ENCODE results near the gene CHN1. TPM values are rescaled to one million over a fixed set of nuclear protein-coding genes. Genes with fewer than 3 reads are reported as not detected.

The CHN1 gene
- total and polyA plus RNA-seq, 12 donors, result 6.1 to 26.5 (median 15.7) TPM

GRCh38 chr2:174835797-174836255 lies 169.4 kb downstream of the CHN1 start:
- no peak for TF ChIP-seq CTCF (IDR thresholded peaks at IDR 0.05)

GRCh38 chr2:174833737-174834136 lies 171.4 kb downstream of the CHN1 start:
- peaks cover 0 to 23% (median 16%) of the 10 kb centered on the region in 9 donors for H3K4me1 ChIP-seq
- intact Hi-C loops (cut with DNase I), result no loop called here
- WGBS, 2 donors, result 94 to 100% methylated on average over 3 of the region's 3 CpGs
- H3K36me3 ChIP-seq, result no peaks in the 10 kb centered on the region
- no peak overlapping the region for H3K4me3 ChIP-seq
- DNase-seq (no peak), ATAC-seq (no peak)
- TF ChIP-seq CTCF (IDR thresholded peaks at IDR 0.05), result no peak
- H3K27ac ChIP-seq, result no peak overlapping the region
- peaks cover 0 to 20% (median 0%) of the 10 kb centered on the region in 11 donors for H3K9me3 ChIP-seq
- H3K27me3 ChIP-seq, result no peaks in the 10 kb centered on the region

More at GRCh38 chr2:174835797-174836255, 169.4 kb downstream of the CHN1 start:
- no peak overlapping the region for H3K27ac ChIP-seq
- no peaks in the 10 kb centered on the region for H3K27me3 ChIP-seq
- no peak for DNase-seq
- no peak overlapping the region for H3K4me3 ChIP-seq
- intact Hi-C loops (cut with DNase I), result no loop called here
- ATAC-seq, result no peak
- peaks cover 0 to 20% (median 0%) of the 10 kb centered on the region in 11 donors for H3K9me3 ChIP-seq
- H3K36me3 ChIP-seq, result no peaks in the 10 kb centered on the region
- 81 to 84% methylated on average over 2 of the region's 2 CpGs for WGBS, 2 donors
- peaks cover 0 to 14% (median 9%) of the 10 kb centered on the region in 9 donors for H3K4me1 ChIP-seq

- no peak for ATAC-seq
- Histone ChIP-seq H3K36me3 (no peaks in the 10 kb centered on the region), H3K27me3 (no peaks in the 10 kb centered on the region), H3K27ac (no peak overlapping the region), H3K4me1 (peaks cover 4 to 41% (median 38%) of the 10 kb centered on the region in 9 donors), H3K4me3 (no peak overlapping the region), H3K9me3 (peaks cover 0 to 15% (median 0%) of the 10 kb centered on the region in 11 donors)
- WGBS, 2 donors, result 96 to 97% methylated on average over 6 of the region's 6 CpGs
- TF ChIP-seq CTCF (IDR thresholded peaks at IDR 0.05), result no peak
- DNase-seq, result no peak
- intact Hi-C loops (cut with DNase I), result no loop called here
These were observed 174.6 kb downstream of the CHN1 start for GRCh38 chr2:174830561-174830960.

GRCh38 chr2:174829550-174829949 lies 175.6 kb downstream of the CHN1 start:
- Histone ChIP-seq H3K27me3 (no peaks in the 10 kb centered on the region), H3K9me3 (peaks cover 0 to 15% (median 0%) of the 10 kb centered on the region in 11 donors), H3K4me3 (no peak overlapping the region), H3K27ac (peak overlapping the region in 2 of 10 donors; percentile 6 to 18), H3K4me1 (peaks cover 4 to 51% (median 38%) of the 10 kb centered on the region in 9 donors), H3K36me3 (no peaks in the 10 kb centered on the region)
- WGBS, 2 donors, result 64 to 73% methylated on average over 3 of the region's 3 CpGs
- TF ChIP-seq CTCF (IDR thresholded peaks at IDR 0.05), result no peak
- no peak for DNase-seq
- no peak for ATAC-seq
- intact Hi-C loops (cut with DNase I), result no loop called here
